GM12873 (cell line): ENCODE data around the gene COL5A3.

Experiments used
- TF ChIP-seq, protein P1 (sequence below): IDR thresholded peaks from 2 replicates; pipeline ENCODE4 v1.5.1; 2012; ENCODE audit warnings: low read depth, mild to moderate bottlenecking, moderate library complexity, low read length, control low read depth; ENCODE audit not compliant: insufficient read depth; ENCODE audit errors: missing control alignments

COL5A3 gene

DNA sequence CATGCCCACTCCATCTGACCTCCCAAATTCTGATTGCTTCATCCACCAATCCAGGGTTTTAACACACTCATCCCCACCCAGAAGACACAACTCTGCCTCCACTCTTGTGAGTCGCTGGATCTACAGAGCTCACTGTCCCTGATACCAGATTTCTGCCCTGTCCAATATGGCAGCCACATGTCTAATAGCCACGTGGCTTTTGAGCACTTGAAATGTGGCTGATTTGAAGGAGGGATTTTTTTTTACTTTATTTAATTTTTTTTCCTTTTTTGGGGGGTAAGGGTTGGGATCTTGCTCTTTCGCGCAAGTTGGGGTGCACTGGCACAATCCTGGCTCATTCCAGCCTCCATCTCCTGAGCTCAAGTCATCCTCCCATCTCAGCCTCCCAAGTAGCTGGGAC is 49.2 kb downstream of the COL5A3 start:
- TF ChIP-seq, protein P1, sequence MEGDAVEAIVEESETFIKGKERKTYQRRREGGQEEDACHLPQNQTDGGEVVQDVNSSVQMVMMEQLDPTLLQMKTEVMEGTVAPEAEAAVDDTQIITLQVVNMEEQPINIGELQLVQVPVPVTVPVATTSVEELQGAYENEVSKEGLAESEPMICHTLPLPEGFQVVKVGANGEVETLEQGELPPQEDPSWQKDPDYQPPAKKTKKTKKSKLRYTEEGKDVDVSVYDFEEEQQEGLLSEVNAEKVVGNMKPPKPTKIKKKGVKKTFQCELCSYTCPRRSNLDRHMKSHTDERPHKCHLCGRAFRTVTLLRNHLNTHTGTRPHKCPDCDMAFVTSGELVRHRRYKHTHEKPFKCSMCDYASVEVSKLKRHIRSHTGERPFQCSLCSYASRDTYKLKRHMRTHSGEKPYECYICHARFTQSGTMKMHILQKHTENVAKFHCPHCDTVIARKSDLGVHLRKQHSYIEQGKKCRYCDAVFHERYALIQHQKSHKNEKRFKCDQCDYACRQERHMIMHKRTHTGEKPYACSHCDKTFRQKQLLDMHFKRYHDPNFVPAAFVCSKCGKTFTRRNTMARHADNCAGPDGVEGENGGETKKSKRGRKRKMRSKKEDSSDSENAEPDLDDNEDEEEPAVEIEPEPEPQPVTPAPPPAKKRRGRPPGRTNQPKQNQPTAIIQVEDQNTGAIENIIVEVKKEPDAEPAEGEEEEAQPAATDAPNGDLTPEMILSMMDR: no peak

DNA sequence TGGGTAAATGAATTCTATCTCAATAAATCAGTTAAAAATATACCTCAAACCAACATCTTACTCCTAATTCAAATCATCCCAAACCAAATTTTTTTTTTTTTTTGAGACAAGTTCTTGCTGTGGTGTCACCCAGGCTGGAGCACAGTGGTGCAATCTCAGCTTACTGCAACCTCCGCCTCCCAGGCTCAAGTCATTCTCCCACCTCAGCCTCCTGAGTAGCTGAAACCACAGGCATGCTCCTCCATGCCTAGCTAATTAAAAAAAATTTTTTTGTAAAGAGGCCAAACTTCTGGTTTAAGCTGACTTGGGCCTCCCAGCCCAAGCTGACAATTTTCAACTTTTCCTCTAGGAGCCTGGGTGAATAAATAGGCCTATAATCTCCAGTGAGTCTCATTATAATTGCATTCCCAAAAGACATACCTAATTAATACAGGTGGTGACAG is 51.9 kb downstream of the COL5A3 start:
- TF ChIP-seq, protein P1: no peak

DNA sequence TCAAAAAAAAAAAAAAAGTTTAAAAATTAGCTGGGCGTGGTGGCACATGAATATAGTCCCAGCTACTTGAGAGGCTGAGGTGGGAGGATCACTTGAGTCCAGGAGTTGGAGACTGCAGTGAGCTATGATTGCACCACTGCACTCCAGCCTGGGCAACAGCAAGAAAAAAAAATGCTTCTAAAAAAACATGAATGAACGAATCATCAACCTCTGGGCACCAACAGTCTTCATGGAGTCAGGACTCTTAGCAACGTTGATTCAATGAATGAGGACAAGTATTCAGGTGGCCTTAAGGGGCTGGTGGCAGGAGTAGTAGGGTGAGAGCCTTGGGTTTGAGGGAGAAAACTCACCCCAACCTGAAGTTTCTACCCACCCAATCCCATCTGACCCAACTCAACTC is 53.3 kb downstream of the COL5A3 start:
- TF ChIP-seq, protein P1: no peak

DNA sequence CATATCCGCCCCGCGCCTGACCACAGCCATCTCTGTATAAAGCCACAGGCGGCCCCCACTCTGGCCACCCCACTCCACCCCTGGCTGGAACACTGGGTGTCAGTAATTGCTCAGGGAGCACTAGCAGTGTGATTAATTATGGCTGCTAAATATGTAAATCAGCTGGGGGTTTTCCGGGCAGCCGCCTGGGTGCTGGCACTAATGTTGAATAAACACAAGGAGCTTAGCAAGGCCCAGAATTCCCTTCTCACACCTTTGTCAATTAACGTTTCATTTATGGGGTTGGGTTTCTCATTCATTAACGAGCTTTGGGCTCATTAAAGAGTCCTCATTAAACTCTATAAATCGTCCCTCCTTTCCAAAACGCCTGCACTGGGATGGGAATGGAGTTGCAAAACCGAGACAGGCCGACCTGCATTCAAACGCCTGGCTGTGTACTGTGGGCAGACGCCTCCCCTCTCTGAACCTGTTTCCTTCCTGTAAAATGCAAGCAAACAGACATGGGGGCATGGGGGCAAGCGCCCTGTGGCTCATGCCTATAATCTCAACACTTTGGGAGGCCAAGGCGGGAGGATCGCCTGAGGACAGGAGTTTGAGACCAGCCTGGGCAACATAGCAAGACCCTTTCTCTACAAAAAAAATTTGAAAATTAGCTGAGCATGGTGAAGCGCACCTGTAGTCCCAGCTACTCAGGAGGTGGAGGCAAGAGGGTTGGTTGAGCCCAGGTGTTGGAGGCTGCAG is 56.3 kb downstream of the COL5A3 start:
- TF ChIP-seq, protein P1: no peak

DNA sequence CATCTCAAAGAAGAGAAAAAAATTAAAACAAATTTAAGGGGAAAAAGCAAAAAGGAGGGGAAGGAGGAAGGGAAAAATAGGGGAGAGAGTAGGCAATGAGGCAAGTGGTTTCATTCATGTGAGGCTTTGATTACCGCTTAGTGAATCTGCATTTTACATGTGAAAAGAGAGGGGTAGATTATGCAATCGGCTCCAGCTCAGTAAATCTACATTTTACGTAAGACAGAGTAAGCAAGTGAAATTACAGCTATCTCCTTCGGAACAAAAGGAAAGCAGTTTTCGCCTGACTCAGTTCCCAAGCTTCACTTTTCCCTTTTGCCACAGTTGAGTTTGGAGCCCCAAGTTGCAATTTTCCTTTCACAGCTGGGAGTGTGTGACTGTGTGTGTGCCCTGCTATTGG is 58.0 kb downstream of the COL5A3 start:
- TF ChIP-seq, protein P1: no peak

DNA sequence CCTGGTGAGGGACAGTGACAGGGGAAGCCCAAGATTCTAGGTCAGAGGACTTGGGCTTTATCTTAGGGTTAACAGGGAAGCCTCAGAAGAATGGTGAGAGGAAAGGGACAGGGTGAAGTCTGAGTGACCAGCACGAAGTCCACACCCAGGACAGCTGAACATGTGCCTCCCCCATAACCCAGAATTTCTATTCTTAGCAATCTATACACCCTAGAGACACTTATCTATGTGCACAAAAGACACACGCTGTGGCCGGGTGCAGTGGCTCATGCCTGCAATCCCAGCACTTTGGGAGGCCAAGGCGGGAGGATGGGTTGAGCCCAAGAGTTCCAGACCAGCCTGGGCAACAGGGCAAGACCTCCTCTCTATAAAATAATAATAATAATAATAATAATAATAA is 62.9 kb downstream of the COL5A3 start:
- TF ChIP-seq, protein P1: no peak

DNA sequence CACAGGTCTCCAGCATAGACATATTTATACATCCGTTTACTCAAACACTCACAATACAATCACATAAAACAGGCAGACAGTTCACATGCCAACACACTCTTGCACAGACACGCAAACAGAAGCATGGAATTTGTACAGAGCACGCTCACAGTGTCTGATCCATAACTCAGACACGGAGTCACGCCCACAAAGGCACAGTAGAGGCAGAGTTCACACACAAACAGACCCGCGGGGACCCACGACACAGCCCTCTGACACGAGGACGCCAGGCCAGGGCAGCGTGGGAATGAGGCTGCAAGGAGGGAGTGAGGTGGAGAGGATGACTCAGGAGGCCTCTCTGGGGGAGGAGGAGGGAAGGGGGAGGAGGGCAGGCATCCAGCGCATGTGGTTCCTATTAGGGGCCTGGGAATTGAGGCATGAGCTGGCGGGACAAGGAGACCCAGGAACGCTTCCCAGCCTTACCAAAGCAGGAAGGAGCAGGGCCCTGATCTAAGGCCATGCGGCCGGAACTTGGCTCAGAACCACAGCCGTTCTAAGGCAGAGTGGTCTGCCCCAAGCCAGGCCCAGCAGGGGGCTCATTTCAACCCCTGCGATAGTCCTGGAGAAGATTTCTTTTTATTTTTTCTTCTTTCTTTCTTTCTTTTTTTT is 64.9 kb downstream of the COL5A3 start:
- TF ChIP-seq, protein P1: no peak
